ENCODE measurements around the gene LPP. TPM values are rescaled to one million over a fixed set of nuclear protein-coding genes. Genes with fewer than 3 reads are reported as not detected.

Gene LPP
- total and polyA plus RNA-seq, 10 of the 15 experiments (the other 5 are each of a cell fraction or from before 2014, with no cell fraction given), result under 0.01 to 0.62 (median 0.03) TPM

DNA sequence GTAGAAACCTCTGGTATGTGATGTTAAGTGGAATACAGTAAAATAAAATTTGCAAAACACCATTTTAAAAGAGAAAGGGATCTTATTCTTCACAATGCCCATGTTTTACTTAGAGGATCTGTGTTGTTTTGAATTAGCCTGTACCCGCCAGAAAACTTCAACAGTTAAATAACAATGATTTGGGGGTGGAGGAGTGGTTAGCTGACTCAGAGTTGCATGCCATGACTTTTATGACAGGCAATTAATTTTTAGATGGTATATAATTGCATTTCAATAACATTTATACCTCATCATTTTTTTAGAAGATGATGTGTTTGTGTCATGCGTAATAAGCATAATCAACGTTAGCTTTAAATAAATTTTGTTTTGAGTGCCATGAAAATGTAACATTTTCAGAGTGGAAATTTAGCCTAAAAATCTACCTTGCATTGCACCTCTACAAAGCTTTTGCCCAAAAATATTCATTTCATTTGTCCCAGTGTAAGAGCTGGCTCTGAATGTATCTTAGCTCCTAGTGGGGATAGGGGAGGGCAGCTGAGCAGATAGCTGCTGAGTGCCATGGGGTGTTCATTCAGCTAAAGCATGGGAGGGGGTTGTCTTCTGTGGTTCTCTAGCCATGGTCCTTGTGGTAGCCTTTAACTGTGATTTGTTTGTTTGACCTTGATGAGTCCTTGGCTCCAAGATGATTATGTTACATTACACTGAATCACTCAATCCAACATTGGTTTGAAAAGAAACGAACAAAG, 379.8 kb downstream of the LPP start:
- intact Hi-C loops (cut with micrococcal nuclease; ENCODE audit: unreplicated experiment), result no loop called here
- Histone ChIP-seq H3K36me3 (ENCODE audit: control insufficient read depth in 2 of 2, insufficient read depth in 2 of 2, low read length in 1 of 2) (no peaks in the 10 kb centered on the region), H4K20me1 (ENCODE audit: control insufficient read depth, insufficient read depth) (no peaks in the 10 kb centered on the region), H3K4me3 (no peak overlapping the region), H3K27me3 (replicated peaks in 1 of 2; ENCODE audit: control insufficient read depth in 2 of 2, insufficient read depth in 2 of 2, low read length in 1 of 2) (no peaks in the 10 kb centered on the region), H3K9ac (ENCODE audit: control insufficient read depth, insufficient read depth, low read length) (no peak overlapping the region), H2AFZ (ENCODE audit: control insufficient read depth, low read depth, low read length) (no peak overlapping the region), H3K9me3 (replicated peaks; ENCODE audit: control insufficient read depth, insufficient read depth, low read length) (no peaks in the 10 kb centered on the region), H3K4me1 (ENCODE audit: control insufficient read depth, insufficient read depth, low read length) (no peaks in the 10 kb centered on the region), H3K4me2 (ENCODE audit: control insufficient read depth, insufficient read depth) (no peak overlapping the region), H3K79me2 (ENCODE audit: control insufficient read depth, insufficient read depth, low read length) (no peaks in the 10 kb centered on the region), H3K27ac (ENCODE audit: control insufficient read depth, insufficient read depth) (no peak overlapping the region)
- ChIA-PET RAD21 (ENCODE audit: unreplicated experiment) (no interaction called here), SMC1A (ENCODE audit: uncharacterized antibody, unreplicated experiment) (no interaction called here), CTCF (no interaction called here), POLR2A (no interaction called here)
- 52% methylated on average over 4 of the region's 4 CpGs for WGBS (ENCODE audit: insufficient coverage, insufficient replicate concordance, low lambda C conversion rate, missing lambda C conversion rate)
- FAIRE-seq, result no peak
- in situ Hi-C loops (cut with MboI), result no loop called here
- no peak for DNase-seq (ENCODE audit: low read depth, low spot score)
- BruUV-seq (replicated peaks), result no TSS peak
- ATAC-seq, result no peak
- no peak for TF ChIP-seq FOXK2 (IDR thresholded peaks at IDR 0.05)

DNA sequence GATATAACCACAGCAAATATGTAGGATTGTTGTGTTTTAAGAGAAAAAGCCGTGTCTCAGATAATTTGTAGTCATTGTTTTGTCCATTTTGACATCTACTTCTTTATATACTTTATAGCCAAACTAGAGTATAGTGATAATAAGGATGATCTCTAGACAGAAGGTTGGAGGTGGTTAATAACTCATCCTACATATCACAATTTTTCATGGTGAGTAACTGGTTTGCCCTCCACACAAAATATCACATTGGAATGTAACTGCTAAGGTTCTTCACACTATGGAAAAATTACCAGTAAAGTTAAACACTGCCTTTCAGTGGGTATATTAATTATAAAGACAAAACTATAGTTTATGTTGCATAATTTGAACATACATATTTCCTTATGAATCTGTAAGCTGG, 380.7 kb downstream of the LPP start:
- CTCF ChIA-PET, result no interaction called here
- Histone ChIP-seq H4K20me1 (ENCODE audit: control insufficient read depth, insufficient read depth) (no peaks in the 10 kb centered on the region), H3K4me2 (ENCODE audit: control insufficient read depth, insufficient read depth) (no peak overlapping the region), H3K27ac (ENCODE audit: control insufficient read depth, insufficient read depth) (no peak overlapping the region), H3K4me3 (no peak overlapping the region), H3K36me3 (ENCODE audit: control insufficient read depth in 2 of 2, insufficient read depth in 2 of 2, low read length in 1 of 2) (no peaks in the 10 kb centered on the region), H3K9ac (ENCODE audit: control insufficient read depth, insufficient read depth, low read length) (no peak overlapping the region), H3K79me2 (ENCODE audit: control insufficient read depth, insufficient read depth, low read length) (no peaks in the 10 kb centered on the region), H2AFZ (ENCODE audit: control insufficient read depth, low read depth, low read length) (no peak overlapping the region), H3K27me3 (replicated peaks in 1 of 2; ENCODE audit: control insufficient read depth in 2 of 2, insufficient read depth in 2 of 2, low read length in 1 of 2) (no peaks in the 10 kb centered on the region), H3K9me3 (replicated peaks; ENCODE audit: control insufficient read depth, insufficient read depth, low read length) (no peaks in the 10 kb centered on the region), H3K4me1 (ENCODE audit: control insufficient read depth, insufficient read depth, low read length) (no peaks in the 10 kb centered on the region)
- TF ChIP-seq CHD2 (IDR thresholded peaks at IDR 0.05; ENCODE audit: borderline replicate concordance, low read depth, low read length), result no peak
- TF ChIP-seq, protein P1, sequence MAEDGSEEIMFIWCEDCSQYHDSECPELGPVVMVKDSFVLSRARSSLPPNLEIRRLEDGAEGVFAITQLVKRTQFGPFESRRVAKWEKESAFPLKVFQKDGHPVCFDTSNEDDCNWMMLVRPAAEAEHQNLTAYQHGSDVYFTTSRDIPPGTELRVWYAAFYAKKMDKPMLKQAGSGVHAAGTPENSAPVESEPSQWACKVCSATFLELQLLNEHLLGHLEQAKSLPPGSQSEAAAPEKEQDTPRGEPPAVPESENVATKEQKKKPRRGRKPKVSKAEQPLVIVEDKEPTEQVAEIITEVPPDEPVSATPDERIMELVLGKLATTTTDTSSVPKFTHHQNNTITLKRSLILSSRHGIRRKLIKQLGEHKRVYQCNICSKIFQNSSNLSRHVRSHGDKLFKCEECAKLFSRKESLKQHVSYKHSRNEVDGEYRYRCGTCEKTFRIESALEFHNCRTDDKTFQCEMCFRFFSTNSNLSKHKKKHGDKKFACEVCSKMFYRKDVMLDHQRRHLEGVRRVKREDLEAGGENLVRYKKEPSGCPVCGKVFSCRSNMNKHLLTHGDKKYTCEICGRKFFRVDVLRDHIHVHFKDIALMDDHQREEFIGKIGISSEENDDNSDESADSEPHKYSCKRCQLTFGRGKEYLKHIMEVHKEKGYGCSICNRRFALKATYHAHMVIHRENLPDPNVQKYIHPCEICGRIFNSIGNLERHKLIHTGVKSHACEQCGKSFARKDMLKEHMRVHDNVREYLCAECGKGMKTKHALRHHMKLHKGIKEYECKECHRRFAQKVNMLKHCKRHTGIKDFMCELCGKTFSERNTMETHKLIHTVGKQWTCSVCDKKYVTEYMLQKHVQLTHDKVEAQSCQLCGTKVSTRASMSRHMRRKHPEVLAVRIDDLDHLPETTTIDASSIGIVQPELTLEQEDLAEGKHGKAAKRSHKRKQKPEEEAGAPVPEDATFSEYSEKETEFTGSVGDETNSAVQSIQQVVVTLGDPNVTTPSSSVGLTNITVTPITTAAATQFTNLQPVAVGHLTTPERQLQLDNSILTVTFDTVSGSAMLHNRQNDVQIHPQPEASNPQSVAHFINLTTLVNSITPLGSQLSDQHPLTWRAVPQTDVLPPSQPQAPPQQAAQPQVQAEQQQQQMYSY (CRISPR knock-in tag; IDR thresholded peaks at IDR 0.05), result no peak
- TF ChIP-seq POLR2AphosphoS2 (IDR thresholded peaks at IDR 0.05; ENCODE audit: low read depth, low read length), result no peak
- TF ChIP-seq MYB (IDR thresholded peaks at IDR 0.05; ENCODE audit: borderline replicate concordance, low read depth, low read length), result no peak
- TF ChIP-seq POU2F2 (IDR thresholded peaks at IDR 0.05; ENCODE audit: borderline replicate concordance, low read depth, low read length), result no peak
- no peak for TF ChIP-seq MXI1 (IDR thresholded peaks at IDR 0.05; ENCODE audit: low read depth, low read length)
- TF ChIP-seq MTA2 (IDR thresholded peaks at IDR 0.05; ENCODE audit: low read depth), result no peak
- no peak for TF ChIP-seq SREBF1 (IDR thresholded peaks at IDR 0.05; ENCODE audit: low read length)
- TF ChIP-seq SMAD5 (IDR thresholded peaks at IDR 0.05; ENCODE audit: low read depth), result no peak
- TF ChIP-seq, protein P2, sequence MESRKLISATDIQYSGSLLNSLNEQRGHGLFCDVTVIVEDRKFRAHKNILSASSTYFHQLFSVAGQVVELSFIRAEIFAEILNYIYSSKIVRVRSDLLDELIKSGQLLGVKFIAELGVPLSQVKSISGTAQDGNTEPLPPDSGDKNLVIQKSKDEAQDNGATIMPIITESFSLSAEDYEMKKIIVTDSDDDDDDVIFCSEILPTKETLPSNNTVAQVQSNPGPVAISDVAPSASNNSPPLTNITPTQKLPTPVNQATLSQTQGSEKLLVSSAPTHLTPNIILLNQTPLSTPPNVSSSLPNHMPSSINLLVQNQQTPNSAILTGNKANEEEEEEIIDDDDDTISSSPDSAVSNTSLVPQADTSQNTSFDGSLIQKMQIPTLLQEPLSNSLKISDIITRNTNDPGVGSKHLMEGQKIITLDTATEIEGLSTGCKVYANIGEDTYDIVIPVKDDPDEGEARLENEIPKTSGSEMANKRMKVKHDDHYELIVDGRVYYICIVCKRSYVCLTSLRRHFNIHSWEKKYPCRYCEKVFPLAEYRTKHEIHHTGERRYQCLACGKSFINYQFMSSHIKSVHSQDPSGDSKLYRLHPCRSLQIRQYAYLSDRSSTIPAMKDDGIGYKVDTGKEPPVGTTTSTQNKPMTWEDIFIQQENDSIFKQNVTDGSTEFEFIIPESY (IDR thresholded peaks at IDR 0.05), result no peak
- TF ChIP-seq NFYB (IDR thresholded peaks at IDR 0.05; ENCODE audit: insufficient read depth, low read depth, low read length), result no peak
- no peak for TF ChIP-seq ZNF207 (IDR thresholded peaks at IDR 0.05; ENCODE audit: borderline replicate concordance)
- FAIRE-seq (no peak), ATAC-seq (no peak), DNase-seq (ENCODE audit: low read depth, low spot score) (no peak)
- intact Hi-C loops (cut with micrococcal nuclease; ENCODE audit: unreplicated experiment) (no loop called here), in situ Hi-C loops (cut with MboI) (no loop called here)
- SMC1A ChIA-PET (ENCODE audit: uncharacterized antibody, unreplicated experiment), result no interaction called here
- RAD21 ChIA-PET (ENCODE audit: unreplicated experiment), result no interaction called here
- POLR2A ChIA-PET, result no interaction called here
- WGBS (ENCODE audit: insufficient coverage, insufficient replicate concordance, low lambda C conversion rate, missing lambda C conversion rate), result 0% methylated on average over 1 of the region's 1 CpG
- no TSS peak for BruUV-seq (replicated peaks)

All from GM12878 (cell line).